Measurements from ENCODE around the gene ZFPM1.

Gene ZFPM1

GRCh38 chr16:88452482-88453216 is 431 bp upstream of the ZFPM1 start:
- peak; percentile 96 for DNase-seq

- DNase-seq, result no peak
Observed at GRCh38 chr16:88453611-88454522, 787 bp downstream of the ZFPM1 start.

GRCh38 chr16:88454523-88454947 is 1.5 kb downstream of the ZFPM1 start:
- DNase-seq, result no peak

GRCh38 chr16:88455610-88456355 is 2.7 kb downstream of the ZFPM1 start:
- DNase-seq, result peak; percentile 30

- DNase-seq, result peak; percentile 10
Observed at GRCh38 chr16:88456356-88457292, 3.5 kb downstream of the ZFPM1 start.

- DNase-seq, result no peak
Observed at GRCh38 chr16:88458039-88458772, 5.1 kb downstream of the ZFPM1 start.

GRCh38 chr16:88458773-88459235 is 5.7 kb downstream of the ZFPM1 start:
- no peak for DNase-seq

- no peak for DNase-seq
Observed at GRCh38 chr16:88459366-88460073, 6.4 kb downstream of the ZFPM1 start.

- no peak for DNase-seq
Observed at GRCh38 chr16:88460496-88461330, 7.6 kb downstream of the ZFPM1 start.

- no peak for DNase-seq
Observed at GRCh38 chr16:88461331-88462269, 8.5 kb downstream of the ZFPM1 start.

GRCh38 chr16:88462396-88462795 is 9.3 kb downstream of the ZFPM1 start:
- DNase-seq, result no peak

GRCh38 chr16:88463411-88463810 is 10.3 kb downstream of the ZFPM1 start:
- DNase-seq, result no peak

GRCh38 chr16:88464447-88465318 is 11.6 kb downstream of the ZFPM1 start:
- DNase-seq, result no peak

GRCh38 chr16:88465387-88465983 is 12.4 kb downstream of the ZFPM1 start:
- no peak for DNase-seq

- DNase-seq, result no peak
Observed at GRCh38 chr16:88466175-88466862, 13.2 kb downstream of the ZFPM1 start.

GRCh38 chr16:88466949-88467348 is 13.9 kb downstream of the ZFPM1 start:
- no peak for DNase-seq

Measured in effector CD8-positive, alpha-beta T cell (primary cell).